ENCODE results near the gene CRISPLD2. TPM values are rescaled to one million over a fixed set of nuclear protein-coding genes. Genes with fewer than 3 reads are reported as not detected.

Gene CRISPLD2
- total RNA-seq, 1 donor from 2014 or later: 0.53 TPM

DNA sequence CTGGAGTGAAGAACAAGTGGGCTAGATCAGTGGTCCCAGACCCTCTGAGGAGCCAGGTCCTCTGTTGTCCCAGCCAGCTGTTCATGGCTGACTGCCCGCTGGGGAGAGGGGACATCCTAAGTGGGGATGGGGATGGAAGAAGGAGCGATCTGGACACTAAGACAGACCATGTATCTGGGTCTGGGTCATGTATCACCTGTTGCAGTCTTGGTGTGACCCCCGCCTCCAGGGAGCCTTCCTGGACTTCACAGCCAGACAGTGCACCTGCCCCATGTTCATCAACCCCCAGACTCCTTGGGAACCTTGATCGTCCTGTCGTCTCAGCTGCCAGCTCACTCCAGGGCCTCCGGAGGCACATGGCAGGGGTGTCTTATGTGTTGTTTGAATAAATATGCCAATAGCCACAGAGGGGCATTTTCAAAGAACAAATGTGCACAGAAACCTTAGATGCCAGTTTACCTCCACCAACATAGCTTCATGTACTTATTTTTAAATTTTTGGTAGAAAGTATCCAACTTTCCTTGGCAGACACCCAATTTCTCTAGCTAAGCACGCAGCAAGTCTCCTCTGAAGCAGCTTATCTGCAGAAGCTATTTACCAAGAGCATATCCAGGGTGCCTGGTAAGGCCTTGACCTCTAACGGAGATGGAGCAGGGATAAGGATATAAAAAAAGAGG lies 43.2 kb downstream of the CRISPLD2 start:
- DNase-seq (ENCODE audit: low read depth) (no peak), FAIRE-seq (no peak)
- Histone ChIP-seq H3K36me3 (ENCODE audit: control insufficient read depth, insufficient read depth, low read length) (no peaks in the 10 kb centered on the region), H3K4me3 (ENCODE audit: low read depth, low read length) (no peak overlapping the region), H3K27me3 (ENCODE audit: control insufficient read depth, insufficient read depth, low read length) (peaks cover 4% of the 10 kb centered on the region)
- TF ChIP-seq, protein P1, sequence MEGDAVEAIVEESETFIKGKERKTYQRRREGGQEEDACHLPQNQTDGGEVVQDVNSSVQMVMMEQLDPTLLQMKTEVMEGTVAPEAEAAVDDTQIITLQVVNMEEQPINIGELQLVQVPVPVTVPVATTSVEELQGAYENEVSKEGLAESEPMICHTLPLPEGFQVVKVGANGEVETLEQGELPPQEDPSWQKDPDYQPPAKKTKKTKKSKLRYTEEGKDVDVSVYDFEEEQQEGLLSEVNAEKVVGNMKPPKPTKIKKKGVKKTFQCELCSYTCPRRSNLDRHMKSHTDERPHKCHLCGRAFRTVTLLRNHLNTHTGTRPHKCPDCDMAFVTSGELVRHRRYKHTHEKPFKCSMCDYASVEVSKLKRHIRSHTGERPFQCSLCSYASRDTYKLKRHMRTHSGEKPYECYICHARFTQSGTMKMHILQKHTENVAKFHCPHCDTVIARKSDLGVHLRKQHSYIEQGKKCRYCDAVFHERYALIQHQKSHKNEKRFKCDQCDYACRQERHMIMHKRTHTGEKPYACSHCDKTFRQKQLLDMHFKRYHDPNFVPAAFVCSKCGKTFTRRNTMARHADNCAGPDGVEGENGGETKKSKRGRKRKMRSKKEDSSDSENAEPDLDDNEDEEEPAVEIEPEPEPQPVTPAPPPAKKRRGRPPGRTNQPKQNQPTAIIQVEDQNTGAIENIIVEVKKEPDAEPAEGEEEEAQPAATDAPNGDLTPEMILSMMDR (IDR thresholded peaks at IDR 0.05; ENCODE audit: insufficient read depth, low read length, severe bottlenecking): no peak

DNA sequence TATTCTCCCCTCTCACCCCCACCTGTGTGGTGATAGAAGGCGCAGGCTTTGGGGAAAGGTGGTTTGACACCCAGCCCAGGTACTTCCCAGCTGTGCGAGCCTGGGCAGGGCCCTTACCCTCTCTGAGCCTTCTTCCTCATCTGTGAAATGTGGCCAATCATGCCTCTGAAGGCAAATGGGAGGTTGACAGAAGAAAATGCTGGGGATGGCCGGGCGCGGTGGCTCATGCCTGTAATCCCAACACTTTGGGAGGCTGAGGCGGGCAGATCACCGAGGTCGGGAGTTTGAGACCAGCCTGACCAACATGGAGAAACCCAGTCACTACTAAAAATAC lies 43.7 kb downstream of the CRISPLD2 start:
- DNase-seq (ENCODE audit: low read depth): no peak
- Histone ChIP-seq H3K27me3 (ENCODE audit: control insufficient read depth, insufficient read depth, low read length) (peaks cover 4% of the 10 kb centered on the region), H3K36me3 (ENCODE audit: control insufficient read depth, insufficient read depth, low read length) (no peaks in the 10 kb centered on the region), H3K4me3 (ENCODE audit: low read depth, low read length) (no peak overlapping the region)
- TF ChIP-seq, protein P1 (IDR thresholded peaks at IDR 0.05; ENCODE audit: insufficient read depth, low read length, severe bottlenecking): no peak
- no peak for FAIRE-seq

DNA sequence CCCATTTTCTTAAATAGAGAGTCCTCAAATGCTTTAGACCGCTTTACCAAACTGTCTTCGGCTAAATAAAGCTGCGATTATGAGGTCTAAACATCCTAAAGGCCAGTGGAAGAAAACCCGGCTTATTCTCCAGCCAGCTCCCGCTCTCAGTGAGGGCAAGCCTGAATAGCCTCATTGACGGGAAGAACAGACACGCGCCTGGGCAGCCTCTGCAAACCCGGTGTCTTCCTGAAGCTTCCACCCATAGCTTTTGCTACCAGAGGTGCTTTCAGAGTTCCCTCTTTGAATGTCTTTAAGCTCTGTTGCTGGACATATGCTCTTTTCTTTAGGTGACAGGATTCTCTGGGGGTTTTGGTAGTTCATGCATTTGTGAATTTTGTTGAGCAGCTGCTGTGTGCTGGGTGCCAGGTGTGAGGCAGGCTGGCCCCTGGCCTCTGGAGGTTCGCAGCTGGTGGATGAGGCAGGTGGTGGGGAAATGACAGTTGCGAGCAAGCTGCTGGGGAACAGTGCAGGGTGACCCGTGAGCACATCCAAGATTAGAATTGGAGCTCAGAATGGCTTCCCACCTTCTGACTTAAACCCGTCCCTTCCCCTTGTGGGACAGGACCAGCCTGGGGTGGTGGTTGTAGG lies 44.7 kb downstream of the CRISPLD2 start:
- H3K27me3 ChIP-seq (ENCODE audit: control insufficient read depth, insufficient read depth, low read length): peaks cover 7% of the 10 kb centered on the region
- H3K4me3 ChIP-seq (ENCODE audit: low read depth, low read length): no peak overlapping the region
- no peaks in the 10 kb centered on the region for H3K36me3 ChIP-seq (ENCODE audit: control insufficient read depth, insufficient read depth, low read length)
- TF ChIP-seq, protein P1 (IDR thresholded peaks at IDR 0.05; ENCODE audit: insufficient read depth, low read length, severe bottlenecking): no peak
- no peak for FAIRE-seq
- no peak for DNase-seq (ENCODE audit: low read depth)

DNA sequence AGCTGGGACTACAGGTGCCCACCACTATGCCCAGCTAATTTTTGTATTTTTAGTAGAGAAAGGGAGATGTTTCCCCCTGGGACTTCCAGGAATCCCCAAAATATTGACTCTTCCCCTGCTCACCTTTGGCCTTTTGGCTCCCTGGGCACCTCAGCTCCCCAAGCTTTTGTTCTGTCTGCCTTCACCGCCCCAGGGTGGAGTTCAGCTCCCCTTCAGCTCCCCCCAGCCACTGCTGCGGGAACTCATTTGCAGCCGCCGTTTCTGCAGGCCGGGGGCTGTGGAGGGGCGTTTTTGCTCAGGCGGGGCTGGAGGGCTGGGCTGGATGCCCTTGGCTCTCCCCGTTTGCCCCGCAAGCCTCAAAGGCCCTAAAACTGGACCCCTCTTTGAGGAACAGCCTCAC lies 47.9 kb downstream of the CRISPLD2 start:
- no peak overlapping the region for H3K4me3 ChIP-seq (ENCODE audit: low read depth, low read length)
- no peaks in the 10 kb centered on the region for H3K36me3 ChIP-seq (ENCODE audit: control insufficient read depth, insufficient read depth, low read length)
- TF ChIP-seq, protein P1 (IDR thresholded peaks at IDR 0.05; ENCODE audit: insufficient read depth, low read length, severe bottlenecking): no peak
- FAIRE-seq: no peak
- DNase-seq (ENCODE audit: low read depth): no peak
- peaks cover 7% of the 10 kb centered on the region for H3K27me3 ChIP-seq (ENCODE audit: control insufficient read depth, insufficient read depth, low read length)

DNA sequence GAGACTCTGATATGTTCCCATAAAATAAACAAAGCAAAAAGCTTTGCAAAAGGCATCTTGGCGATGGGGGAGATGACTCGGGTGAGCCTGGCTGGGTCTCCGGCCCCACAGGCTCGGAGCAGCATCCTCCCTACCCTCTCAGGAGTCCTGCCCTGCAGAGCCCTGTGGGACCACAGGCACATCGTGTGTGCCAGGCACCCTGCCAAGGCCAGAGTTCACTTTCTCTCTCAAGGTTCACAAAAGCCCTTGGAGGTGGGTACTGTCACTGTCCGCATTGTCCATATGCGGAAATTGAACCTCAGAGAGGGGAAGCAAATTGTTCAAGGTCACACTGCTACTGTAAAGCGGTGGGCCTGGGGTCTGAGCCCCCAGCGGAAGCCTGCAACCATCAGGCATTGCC lies 48.5 kb downstream of the CRISPLD2 start:
- Histone ChIP-seq H3K27me3 (ENCODE audit: control insufficient read depth, insufficient read depth, low read length) (peaks cover 7% of the 10 kb centered on the region), H3K36me3 (ENCODE audit: control insufficient read depth, insufficient read depth, low read length) (no peaks in the 10 kb centered on the region), H3K4me3 (ENCODE audit: low read depth, low read length) (no peak overlapping the region)
- FAIRE-seq (no peak), DNase-seq (ENCODE audit: low read depth) (no peak)
- TF ChIP-seq, protein P1 (IDR thresholded peaks at IDR 0.05; ENCODE audit: insufficient read depth, low read length, severe bottlenecking): no peak

Data from bronchial epithelial cell (primary cell).